Trophoblast cell (in vitro differentiated cells and primary cell): Measurements from ENCODE around the gene ID3.
A peak's percentile ranks its signal among the peaks of the same experiment; 100 is the strongest.

ENCODE experiments used
- DNase-seq, 2 donors: peaks; one replicate each; pipeline ENCODE4 v3.0.0-alpha.2; 2016
- H2AFZ ChIP-seq: 2 replicates; pipeline ENCODE4 v1.6.1; 2013; ENCODE audit warnings: low read length, moderate library complexity, mild to moderate bottlenecking; ENCODE audit not compliant: insufficient read depth, poor library complexity
- H2AK5ac ChIP-seq: 2 replicates; pipeline ENCODE4 v1.6.1; 2013; ENCODE audit warnings: mild to moderate bottlenecking, low read length
- H2BK120ac ChIP-seq: 2 replicates; pipeline ENCODE4 v1.6.1; 2013; ENCODE audit warnings: low read length, mild to moderate bottlenecking, moderate library complexity; ENCODE audit not compliant: insufficient read depth, poor library complexity
- H2BK12ac ChIP-seq: 2 replicates; pipeline ENCODE4 v1.6.1; 2013; ENCODE audit warnings: mild to moderate bottlenecking, low read length, moderate library complexity
- H2BK5ac ChIP-seq: 2 replicates; pipeline ENCODE4 v1.6.1; 2013; ENCODE audit warnings: low read length, low read depth, moderate library complexity, mild to moderate bottlenecking; ENCODE audit not compliant: poor library complexity
- H3K14ac ChIP-seq: 2 replicates; pipeline ENCODE4 v1.6.1; 2013; ENCODE audit warnings: mild to moderate bottlenecking, low read length
- H3K18ac ChIP-seq: 2 replicates; pipeline ENCODE4 v1.6.1; 2013; ENCODE audit warnings: mild to moderate bottlenecking, low read length
- H3K23ac ChIP-seq: 2 replicates; pipeline ENCODE4 v1.6.1; 2013; ENCODE audit warnings: low read length
- H3K27ac ChIP-seq: 2 replicates; pipeline ENCODE4 v1.5.1; 2013; ENCODE audit warnings: low read depth, mild to moderate bottlenecking, inconsistent platforms, low read length, moderate library complexity
- H3K27me3 ChIP-seq: 2 replicates; pipeline ENCODE4 v1.6.1; 2013; ENCODE audit warnings: inconsistent platforms, mild to moderate bottlenecking, low read length, moderate library complexity; ENCODE audit not compliant: insufficient read depth
- H3K36me3 ChIP-seq, 2 experiments: 1 replicate in 1 of 2; 2 replicates in 1 of 2; pipeline ENCODE4 v1.6.1; 2013; ENCODE audit warnings: low read length in 2 of 2, mild to moderate bottlenecking in 2 of 2, moderate library complexity in 1 of 2; ENCODE audit not compliant: insufficient read depth in 2 of 2, control insufficient read depth in 1 of 2
- H3K4ac ChIP-seq: 2 replicates; pipeline ENCODE4 v1.6.1; 2013; ENCODE audit warnings: low read depth, mild to moderate bottlenecking, low read length, moderate library complexity
- H3K4me1 ChIP-seq, 2 experiments: 1 replicate in 1 of 2; 2 replicates in 1 of 2; pipeline ENCODE4 v1.6.1; 2013; ENCODE audit warnings: low read length in 2 of 2, mild to moderate bottlenecking in 2 of 2, moderate library complexity in 1 of 2; ENCODE audit not compliant: insufficient read depth in 2 of 2, control insufficient read depth in 1 of 2
- H3K4me2 ChIP-seq: 2 replicates; pipeline ENCODE4 v1.6.1; 2013; ENCODE audit warnings: inconsistent platforms, mild to moderate bottlenecking, low read length, moderate library complexity
- H3K4me3 ChIP-seq: 2 replicates; pipeline ENCODE4 v1.5.1; 2013; ENCODE audit warnings: mild to moderate bottlenecking, low read depth, low read length, inconsistent platforms
- H3K79me1 ChIP-seq: one replicate; pipeline ENCODE4 v1.6.1; 2013; ENCODE audit warnings: low read length
- H3K79me2 ChIP-seq: 2 replicates; pipeline ENCODE4 v1.6.1; 2013; ENCODE audit warnings: low read length, mild to moderate bottlenecking; ENCODE audit not compliant: control insufficient read depth, insufficient read depth, poor library complexity
- H3K9ac ChIP-seq: 2 replicates; pipeline ENCODE4 v1.6.1; 2013; ENCODE audit warnings: mild to moderate bottlenecking, low read length
- H3K9me3 ChIP-seq: 2 replicates; pipeline ENCODE4 v1.6.1; 2013; ENCODE audit warnings: low read depth, mild to moderate bottlenecking, control low read depth, inconsistent platforms, low read length; ENCODE audit not compliant: insufficient read depth
- H4K12ac ChIP-seq: 2 replicates; pipeline ENCODE4 v1.6.1; 2013; ENCODE audit warnings: low read depth, mild to moderate bottlenecking, low read length, moderate library complexity
- H4K8ac ChIP-seq: 2 replicates; pipeline ENCODE4 v1.6.1; 2013; ENCODE audit warnings: low read depth, mild to moderate bottlenecking, low read length, moderate library complexity
- H4K91ac ChIP-seq: one replicate; pipeline ENCODE4 v1.6.1; 2013; ENCODE audit warnings: low read depth, mild to moderate bottlenecking, low read length, moderate library complexity
- WGBS: extraction: QIAGEN DNeasy Blood & Tissue Kit; methylation state at CpG from one replicate; pipeline ENCODE4 v1.1.7; 2013; ENCODE audit warnings: missing lambda C conversion rate; ENCODE audit not compliant: insufficient read length, insufficient coverage; ENCODE audit errors: extremely low coverage; 5-methylcytosine and 5-hydroxymethylcytosine counted together

Gene ID3

GRCh38 chr1:23574265-23574754, 15.0 kb upstream of the ID3 start:
- H3K18ac ChIP-seq: no peak overlapping the region
- peak overlapping the region; percentile 57 for H4K91ac ChIP-seq
- peaks cover 27% of the 10 kb centered on the region in 2 experiments for H3K4me1 ChIP-seq
- no peaks in the 10 kb centered on the region for H3K36me3 ChIP-seq
- no peak overlapping the region for H3K4ac ChIP-seq
- H2AK5ac ChIP-seq: no peak overlapping the region
- no peaks in the 10 kb centered on the region for H3K27me3 ChIP-seq
- H4K8ac ChIP-seq: no peak overlapping the region
- peak overlapping the region; percentile 1 for H2BK12ac ChIP-seq
- peak; percentile 91 to 95 for DNase-seq
- no peak overlapping the region for H2BK5ac ChIP-seq
- H3K9me3 ChIP-seq: no peaks in the 10 kb centered on the region
- WGBS: no CpG with 5 or more reads among the region's 2 CpGs
- H3K23ac ChIP-seq: no peak overlapping the region
- H4K12ac ChIP-seq: no peak overlapping the region
- no peak overlapping the region for H3K4me2 ChIP-seq
- H3K79me1 ChIP-seq: peaks cover 24% of the 10 kb centered on the region
- peak overlapping the region; percentile 74 for H2BK120ac ChIP-seq
- no peak overlapping the region for H2AFZ ChIP-seq
- no peak overlapping the region for H3K9ac ChIP-seq
- H3K27ac ChIP-seq: peak overlapping the region; percentile 62
- peaks cover 6% of the 10 kb centered on the region for H3K79me2 ChIP-seq
- H3K14ac ChIP-seq: no peak overlapping the region
- no peak overlapping the region for H3K4me3 ChIP-seq

- Histone ChIP-seq H3K4ac (no peak overlapping the region), H2AK5ac (no peak overlapping the region), H2AFZ (no peak overlapping the region), H4K12ac (no peak overlapping the region), H3K18ac (no peak overlapping the region), H3K27me3 (no peaks in the 10 kb centered on the region), H3K36me3 (no peaks in the 10 kb centered on the region), H4K8ac (no peak overlapping the region), H3K4me1 (peaks cover 32 to 33% of the 10 kb centered on the region in 2 experiments), H2BK5ac (no peak overlapping the region), H3K79me1 (peaks cover 30% of the 10 kb centered on the region), H2BK120ac (no peak overlapping the region), H3K79me2 (peaks cover 8% of the 10 kb centered on the region), H3K14ac (no peak overlapping the region), H3K9ac (no peak overlapping the region), H3K4me2 (no peak overlapping the region), H3K27ac (peak overlapping the region; percentile 23), H4K91ac (peak overlapping the region; percentile 2), H3K23ac (no peak overlapping the region), H3K9me3 (no peaks in the 10 kb centered on the region), H2BK12ac (no peak overlapping the region), H3K4me3 (no peak overlapping the region)
- DNase-seq: peak; percentile 34 to 88
- no CpG with 5 or more reads among the region's 4 CpGs for whole genome bisulfite sequencing
These were observed 14.4 kb upstream of the ID3 start for GRCh38 chr1:23573574-23574182.

GRCh38 chr1:23571465-23571864, 12.2 kb upstream of the ID3 start:
- H4K91ac ChIP-seq: no peak overlapping the region
- no peak overlapping the region for H2BK120ac ChIP-seq
- no peak overlapping the region for H2AK5ac ChIP-seq
- no peak overlapping the region for H3K14ac ChIP-seq
- no peaks in the 10 kb centered on the region for H3K27me3 ChIP-seq
- no CpG with 5 or more reads among the region's 3 CpGs for WGBS
- H2BK5ac ChIP-seq: no peak overlapping the region
- no peak overlapping the region for H3K4me2 ChIP-seq
- H3K27ac ChIP-seq: no peak overlapping the region
- H4K12ac ChIP-seq: no peak overlapping the region
- no peak overlapping the region for H3K4ac ChIP-seq
- no peaks in the 10 kb centered on the region for H3K9me3 ChIP-seq
- H3K9ac ChIP-seq: no peak overlapping the region
- peaks cover 13% of the 10 kb centered on the region for H3K79me2 ChIP-seq
- no peak overlapping the region for H3K4me3 ChIP-seq
- no peak overlapping the region for H4K8ac ChIP-seq
- no peak overlapping the region for H2BK12ac ChIP-seq
- H3K36me3 ChIP-seq: no peaks in the 10 kb centered on the region
- DNase-seq: no peak
- peaks cover 34% of the 10 kb centered on the region for H3K79me1 ChIP-seq
- H3K23ac ChIP-seq: no peak overlapping the region
- no peak overlapping the region for H2AFZ ChIP-seq
- H3K4me1 ChIP-seq: peaks cover 30% of the 10 kb centered on the region in 2 experiments
- no peak overlapping the region for H3K18ac ChIP-seq

GRCh38 chr1:23570001-23570691, 10.8 kb upstream of the ID3 start:
- Histone ChIP-seq H3K4me3 (no peak overlapping the region), H4K12ac (no peak overlapping the region), H4K8ac (no peak overlapping the region), H3K79me1 (peaks cover 27% of the 10 kb centered on the region), H3K9ac (no peak overlapping the region), H3K27ac (no peak overlapping the region), H3K23ac (no peak overlapping the region), H4K91ac (no peak overlapping the region), H3K4me1 (peaks cover 23% of the 10 kb centered on the region in 2 experiments), H2BK5ac (no peak overlapping the region), H2AK5ac (no peak overlapping the region), H2BK120ac (no peak overlapping the region), H3K9me3 (no peaks in the 10 kb centered on the region), H3K18ac (no peak overlapping the region), H3K36me3 (no peaks in the 10 kb centered on the region), H2AFZ (no peak overlapping the region), H3K27me3 (no peaks in the 10 kb centered on the region), H3K79me2 (peaks cover 10% of the 10 kb centered on the region), H3K4me2 (no peak overlapping the region), H2BK12ac (peak overlapping the region; percentile 7), H3K4ac (no peak overlapping the region), H3K14ac (no peak overlapping the region)
- no peak for DNase-seq
- no CpG with 5 or more reads among the region's 4 CpGs for WGBS
